NOMO-1 (cell line): ENCODE results near the gene AMZ2.
"Not testable (repeated sequence)": the region's sequence is repeated elsewhere in the genome, so short reads cannot be mapped to it uniquely, and the experiment has no call there.

Experiments used
- DNase-seq, 2 experiments: peaks; one replicate each; lab custom pipeline; 2025; ENCODE audit not compliant: unreplicated experiment in 2 of 2; lab: John Stamatoyannopoulos, UW

AMZ2 gene

GRCh38 chr17:68220186-68220585 is 27.7 kb upstream of the AMZ2 start:
- not testable (repeated sequence) for DNase-seq

- not testable (repeated sequence) for DNase-seq
Observed at GRCh38 chr17:68220786-68221185, 27.1 kb upstream of the AMZ2 start.

- DNase-seq = no peak
Observed at GRCh38 chr17:68221786-68222185, 26.1 kb upstream of the AMZ2 start.

- no peak for DNase-seq
Observed at GRCh38 chr17:68222606-68223005, 25.2 kb upstream of the AMZ2 start.

- DNase-seq = not testable (repeated sequence)
Observed at GRCh38 chr17:68225055-68225454, 22.8 kb upstream of the AMZ2 start.

- DNase-seq = not testable (repeated sequence)
Observed at GRCh38 chr17:68228039-68228680, 19.7 kb upstream of the AMZ2 start.

GRCh38 chr17:68228817-68229570 is 18.8 kb upstream of the AMZ2 start:
- no peak for DNase-seq

GRCh38 chr17:68229619-68230018 is 18.2 kb upstream of the AMZ2 start:
- no peak for DNase-seq

- DNase-seq = not testable (repeated sequence)
Observed at GRCh38 chr17:68231131-68231530, 16.7 kb upstream of the AMZ2 start.

- no peak for DNase-seq
Observed at GRCh38 chr17:68231541-68231940, 16.3 kb upstream of the AMZ2 start.

GRCh38 chr17:68232741-68233140 is 15.1 kb upstream of the AMZ2 start:
- not testable (repeated sequence) for DNase-seq

GRCh38 chr17:68234726-68235335 is 13.0 kb upstream of the AMZ2 start:
- peak; percentile 40 to 59 for DNase-seq

- not testable (repeated sequence) for DNase-seq
Observed at GRCh38 chr17:68235336-68235791, 12.5 kb upstream of the AMZ2 start.

GRCh38 chr17:68237369-68238163 is 10.3 kb upstream of the AMZ2 start:
- peak; percentile 62 to 90 for DNase-seq

GRCh38 chr17:68238164-68238870 is 9.5 kb upstream of the AMZ2 start:
- DNase-seq = peak in 1 of 2 experiments; percentile 25

GRCh38 chr17:68238871-68239253 is 9.0 kb upstream of the AMZ2 start:
- DNase-seq = no peak

GRCh38 chr17:68239632-68240366 is 8.0 kb upstream of the AMZ2 start:
- no peak for DNase-seq

GRCh38 chr17:68246271-68247028 is 1.4 kb upstream of the AMZ2 start:
- DNase-seq = no peak
